ENCODE results near the gene GALNT18.

GALNT18 gene

DNA sequence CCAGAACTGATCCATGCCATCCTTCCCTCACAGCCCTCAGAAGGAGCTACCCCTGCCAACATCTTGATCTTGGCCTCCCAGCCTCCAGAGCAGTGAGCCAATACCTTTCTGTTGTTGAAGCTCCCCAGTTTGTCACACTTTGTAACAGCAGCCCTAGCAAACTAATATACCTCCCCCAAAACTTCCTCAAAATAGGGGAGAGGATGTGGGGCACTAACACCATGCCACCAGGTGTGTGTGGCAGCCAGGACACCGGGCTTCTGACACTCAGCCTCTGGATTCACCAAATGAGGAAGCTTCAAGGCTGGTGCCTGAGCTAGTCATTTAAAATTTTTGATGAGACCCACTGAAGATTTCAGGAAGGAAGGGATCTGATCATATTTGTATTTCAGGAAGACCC, 353.7 kb downstream of the GALNT18 start:
- no peak for DNase-seq (ENCODE audit: low spot score)

DNA sequence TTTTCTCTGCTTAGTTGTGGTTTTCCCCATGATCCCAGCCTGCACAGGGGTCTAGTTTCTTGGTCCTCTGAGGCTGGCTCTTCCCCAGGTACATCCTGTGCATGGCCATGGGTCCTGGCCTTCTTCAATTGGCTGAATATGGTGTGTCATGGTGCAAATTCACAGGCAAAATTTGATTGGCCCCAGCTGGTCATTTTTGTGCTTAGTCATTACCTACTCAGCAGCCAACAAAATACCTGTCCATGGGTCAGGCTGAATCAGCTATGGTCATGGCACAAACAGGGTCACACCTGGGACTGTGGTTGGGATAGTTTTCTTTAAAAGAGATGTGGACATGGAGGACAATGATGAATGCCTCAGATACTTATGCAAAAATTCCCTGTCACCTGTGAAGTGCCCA, 354.5 kb downstream of the GALNT18 start:
- DNase-seq (ENCODE audit: low spot score): peak; percentile 83

DNA sequence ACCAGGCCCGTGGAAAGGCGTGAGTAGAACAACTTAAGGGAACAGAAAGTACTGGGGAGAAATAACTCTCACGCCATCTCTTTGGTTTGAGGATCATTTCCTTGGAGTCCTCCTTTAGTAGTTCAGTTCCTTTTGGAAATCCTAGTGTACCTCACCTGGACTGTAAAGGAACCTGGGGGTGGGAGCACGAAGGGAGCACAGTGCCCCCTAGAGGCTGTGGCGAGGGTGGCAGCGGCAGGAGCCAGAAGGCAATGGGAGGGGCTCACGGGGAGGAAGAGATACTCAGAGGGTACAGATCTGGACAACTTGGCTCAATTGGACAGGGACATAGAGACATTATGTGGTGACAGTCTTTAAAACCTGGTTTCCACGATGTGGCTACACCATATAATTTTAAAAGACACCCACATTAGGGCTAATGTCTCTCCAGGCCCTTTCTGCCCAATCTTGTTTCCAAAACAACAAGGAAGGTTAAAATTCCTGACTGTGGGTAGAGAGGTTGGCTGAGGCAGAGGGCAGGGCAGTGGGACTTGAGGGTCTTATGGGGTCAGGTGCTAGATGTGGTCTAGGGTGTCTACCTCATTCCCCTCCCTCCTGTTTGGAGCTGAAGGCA, 355.7 kb downstream of the GALNT18 start:
- peak; percentile 57 for DNase-seq (ENCODE audit: low spot score)

DNA sequence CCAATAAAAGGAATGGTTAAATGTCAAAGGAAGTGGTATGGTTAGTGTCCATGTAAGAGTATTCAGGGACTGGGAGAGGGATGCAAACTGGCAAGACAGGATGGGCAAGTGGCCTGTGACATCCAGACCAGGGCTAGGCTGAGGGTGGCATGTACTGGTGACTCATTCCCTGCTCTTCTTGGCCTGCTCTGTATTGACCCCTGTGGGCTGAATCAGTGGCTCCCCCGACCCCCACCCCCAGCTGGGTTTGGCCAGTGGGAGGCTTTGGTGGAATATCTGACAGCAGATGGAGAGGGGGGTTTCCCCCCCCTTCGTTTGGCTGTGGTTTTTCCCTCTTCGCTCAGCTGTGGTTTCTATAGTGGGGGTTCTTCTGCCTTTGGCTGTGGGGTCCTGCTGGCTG, 356.5 kb downstream of the GALNT18 start:
- peak; percentile 49 for DNase-seq (ENCODE audit: low spot score)

DNA sequence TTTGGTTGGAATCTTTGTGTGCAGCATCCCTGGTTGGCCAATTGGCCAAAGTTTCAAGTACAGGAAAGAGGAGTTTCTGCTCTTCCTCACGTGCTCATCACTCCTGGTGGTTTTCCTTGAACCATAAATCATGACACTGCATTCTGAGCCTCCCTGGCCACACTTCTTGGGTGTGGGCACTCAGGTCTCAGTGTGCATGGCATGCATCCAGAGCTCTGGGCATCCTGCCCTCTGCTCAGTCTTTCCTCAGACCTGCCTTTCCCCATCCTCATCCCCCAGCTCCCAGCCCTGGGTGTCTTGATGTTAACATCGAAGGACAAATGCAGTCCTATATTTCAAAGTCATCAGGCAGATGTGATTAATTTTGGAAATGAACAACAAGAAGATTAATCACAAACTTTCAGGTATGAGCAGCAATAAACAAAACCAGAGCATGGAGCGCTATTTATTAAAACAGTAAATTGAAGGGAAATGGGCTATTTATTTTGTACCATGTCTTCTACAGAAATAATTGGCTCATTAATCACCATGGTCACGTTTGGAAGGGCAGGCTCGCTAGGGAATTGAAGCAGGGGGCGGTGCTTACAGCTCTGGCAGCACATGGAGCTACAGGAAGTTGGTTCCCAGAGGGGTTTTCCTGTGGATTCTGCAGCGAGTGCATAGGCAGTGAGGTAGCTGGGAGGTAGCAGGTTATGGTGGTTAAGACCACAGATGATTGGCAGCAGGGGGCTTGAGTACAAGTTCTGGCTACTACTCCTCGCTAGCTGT, 358.4 kb downstream of the GALNT18 start:
- DNase-seq (ENCODE audit: low spot score): peak; percentile 85

DNA sequence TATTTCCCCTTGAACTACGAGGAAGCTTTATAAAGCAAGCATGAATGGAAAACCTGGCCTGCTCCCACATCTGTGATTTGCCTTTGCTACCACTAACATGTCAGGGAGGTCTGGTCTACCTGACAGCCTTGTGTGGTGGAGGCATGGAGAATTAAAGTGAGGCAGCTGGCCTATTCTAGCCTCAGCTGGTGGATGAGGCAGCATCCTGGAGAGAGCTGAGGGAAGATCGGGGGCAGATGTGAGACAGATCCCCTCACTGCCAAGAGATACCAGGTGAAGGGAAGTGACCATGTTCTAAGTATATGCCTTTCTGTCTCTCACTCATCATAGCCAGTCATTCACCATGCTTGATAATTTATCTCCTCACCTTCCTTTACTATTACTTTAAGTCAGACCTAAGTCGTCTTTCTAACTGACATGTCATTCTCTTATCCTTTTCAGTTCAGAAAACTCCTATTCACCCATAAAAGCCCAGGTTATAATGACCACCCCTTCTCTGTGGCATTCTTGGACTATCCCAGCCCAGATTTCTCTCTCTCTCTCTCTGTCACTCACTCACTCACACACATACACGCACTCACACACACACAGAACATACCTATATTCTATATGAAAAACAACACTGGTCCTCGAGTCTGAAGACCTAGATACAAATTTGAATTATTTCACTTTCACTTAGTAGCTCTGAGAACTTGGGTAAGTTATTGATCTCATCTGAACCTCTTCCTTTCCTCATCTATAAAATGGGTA, 359.5 kb downstream of the GALNT18 start:
- no peak for DNase-seq (ENCODE audit: low spot score)

DNA sequence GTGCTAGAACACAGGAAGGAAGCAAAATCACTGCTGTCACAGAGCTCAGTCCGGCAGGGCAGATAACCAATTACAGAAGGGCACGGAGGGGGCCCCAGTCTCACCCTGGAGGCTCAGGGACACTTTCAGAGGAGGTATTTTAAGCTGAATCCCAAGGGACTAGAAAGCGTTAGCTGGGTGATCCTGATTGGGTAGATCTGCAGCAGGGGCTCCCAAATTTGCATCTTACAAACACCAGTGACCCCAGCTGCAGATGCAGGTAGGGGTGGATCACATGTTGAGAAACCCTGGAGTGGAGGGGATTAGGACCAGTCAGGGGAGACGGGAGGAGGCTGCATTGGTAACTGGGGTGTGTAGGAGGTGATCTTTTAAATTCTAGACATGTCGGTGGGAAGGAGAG, 360.2 kb downstream of the GALNT18 start:
- no peak for DNase-seq (ENCODE audit: low spot score)

DNA sequence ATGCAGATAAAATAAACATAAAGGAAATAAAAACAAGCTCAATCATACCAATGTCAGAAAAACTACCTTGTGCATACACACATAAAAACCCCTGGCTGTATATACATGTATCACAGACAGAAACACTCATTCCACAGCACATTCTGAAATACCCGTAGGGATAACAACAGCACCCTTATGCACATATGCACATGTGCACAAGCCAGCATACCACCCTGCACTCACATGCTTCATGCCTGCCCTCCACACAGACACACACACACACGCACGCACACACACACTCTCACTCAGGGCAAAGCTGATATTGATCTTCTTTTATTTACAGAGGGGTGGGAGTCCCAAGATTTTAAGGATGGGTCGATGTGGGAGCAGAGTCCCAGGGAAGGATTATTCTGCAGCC, 360.9 kb downstream of the GALNT18 start:
- no peak for DNase-seq (ENCODE audit: low spot score)

DNA sequence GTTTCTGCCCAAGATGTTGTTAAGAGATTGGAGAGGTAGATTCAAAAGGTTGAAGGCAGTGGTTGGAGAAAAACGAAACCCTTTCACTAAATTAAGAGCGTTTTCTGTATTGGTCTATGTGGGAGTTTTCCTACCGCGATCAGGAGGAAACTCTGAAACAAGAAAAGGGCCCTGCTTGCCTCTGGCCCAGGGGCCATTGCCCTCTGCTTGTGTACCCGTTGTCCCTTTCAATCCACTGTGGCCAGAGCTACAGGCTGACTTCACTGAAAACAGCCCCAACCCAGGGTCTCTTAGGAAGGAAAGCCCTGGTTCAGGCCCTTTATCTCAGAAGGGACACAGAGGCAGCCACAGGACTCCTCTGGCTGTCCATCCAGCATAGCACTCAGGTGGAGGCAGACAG, 367.8 kb downstream of the GALNT18 start:
- DNase-seq (ENCODE audit: low spot score): no peak

DNA sequence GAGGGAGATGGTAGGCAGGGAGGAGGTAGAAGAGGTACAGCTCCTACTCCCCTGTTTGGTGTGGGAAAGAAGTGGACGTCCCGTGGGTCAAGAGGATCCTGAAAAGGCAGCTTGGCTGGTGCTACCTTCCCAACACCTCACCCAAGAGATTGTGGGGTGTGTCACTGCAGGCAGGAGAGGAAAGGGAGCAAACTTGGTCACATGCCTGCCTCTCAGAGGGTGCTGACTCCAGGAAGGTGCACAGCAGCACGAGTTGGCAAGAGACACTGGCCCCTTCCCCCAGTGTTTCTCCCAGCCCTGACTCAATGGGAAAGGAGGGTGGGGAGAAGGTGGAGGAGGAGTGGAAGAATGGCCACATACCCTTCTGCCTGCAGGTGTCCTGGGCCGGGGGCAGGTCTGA, 368.3 kb downstream of the GALNT18 start:
- DNase-seq (ENCODE audit: low spot score): peak; percentile 28

DNA sequence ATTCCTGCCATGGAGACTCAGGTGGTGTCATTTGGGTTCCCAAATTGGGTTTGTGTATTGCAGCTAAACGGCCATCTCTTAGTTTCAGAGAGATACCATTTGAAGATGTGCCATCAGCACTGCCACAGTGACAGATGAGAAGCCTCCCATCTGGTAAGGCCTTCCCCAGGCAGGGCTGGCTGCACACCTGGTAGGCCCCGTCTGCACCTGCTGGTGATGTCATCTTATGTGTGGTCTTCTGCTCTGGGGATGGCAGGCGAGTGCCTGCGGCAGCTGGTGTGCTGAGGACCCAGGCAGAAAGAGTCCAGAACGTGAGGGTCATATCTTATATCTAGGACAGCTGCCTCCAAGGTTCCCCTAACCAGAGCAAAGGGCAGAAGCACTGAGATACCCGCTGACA, 369.4 kb downstream of the GALNT18 start:
- no peak for DNase-seq (ENCODE audit: low spot score)

DNA sequence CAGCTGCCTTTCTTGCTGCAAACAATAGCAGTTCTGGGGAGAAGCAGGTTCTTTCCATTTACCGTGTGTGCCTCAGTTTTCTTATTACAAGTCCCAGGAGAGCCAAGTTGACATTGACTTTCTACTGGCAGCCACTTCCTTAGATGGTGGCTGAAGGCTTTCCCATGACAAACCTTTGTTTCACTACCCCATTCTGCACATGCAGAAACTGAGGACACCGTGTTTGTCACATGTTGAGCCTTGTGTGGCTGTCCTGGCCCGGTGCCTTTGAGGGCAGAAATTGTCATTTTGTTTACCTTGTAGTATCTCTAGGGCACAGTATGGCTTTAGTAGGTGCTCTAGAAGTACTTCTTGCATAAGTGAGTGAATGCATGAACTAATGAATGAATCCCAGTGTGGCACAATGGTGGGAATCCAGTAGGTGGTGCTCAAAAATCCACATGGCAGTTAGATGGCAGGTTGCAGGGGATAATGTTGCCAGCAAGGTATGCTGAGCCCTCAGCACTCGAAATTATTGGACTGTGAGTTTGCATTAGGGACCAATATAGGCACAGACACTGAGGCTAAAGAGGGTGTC, 370.3 kb downstream of the GALNT18 start:
- no peak for DNase-seq (ENCODE audit: low spot score)

DNA sequence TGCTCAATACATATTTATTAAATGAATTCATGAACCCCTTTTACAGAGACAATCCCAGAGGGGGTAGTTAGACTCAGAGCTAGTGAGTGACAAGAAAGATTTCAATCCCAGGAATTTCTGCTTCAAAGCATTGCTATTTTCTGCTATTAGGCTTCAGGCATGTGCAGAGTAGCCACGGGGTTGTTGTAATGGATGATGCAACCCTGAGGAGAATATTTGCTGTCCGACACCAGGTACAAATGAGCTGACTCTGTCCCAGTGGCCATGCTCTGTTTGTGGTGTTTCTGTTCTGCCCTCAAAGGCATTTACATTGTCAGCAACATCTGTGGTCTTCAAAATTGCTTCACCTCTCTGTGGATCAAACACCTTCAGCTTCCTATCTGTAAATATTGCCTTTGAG, 371.3 kb downstream of the GALNT18 start:
- peak; percentile 33 for DNase-seq (ENCODE audit: low spot score)

DNA sequence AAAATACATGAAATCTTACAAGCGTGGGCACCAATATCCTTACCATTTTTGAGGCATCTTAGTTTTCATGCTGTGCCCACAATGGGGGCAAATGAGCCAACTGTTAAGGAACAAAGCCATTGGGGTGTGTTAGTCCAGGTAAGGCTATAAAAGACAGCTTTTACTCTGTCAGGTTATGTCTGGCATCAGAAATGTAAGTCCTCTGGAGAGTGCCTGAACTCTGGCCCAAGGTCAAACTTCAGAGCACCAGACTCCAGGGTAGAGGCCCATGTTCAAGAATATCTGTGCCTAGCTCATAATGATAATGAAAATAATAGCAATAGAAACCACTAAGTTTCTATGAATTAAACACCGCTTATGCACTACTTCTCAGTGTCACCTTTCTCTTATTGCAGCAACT, 374.2 kb downstream of the GALNT18 start:
- DNase-seq (ENCODE audit: low spot score): no peak

DNA sequence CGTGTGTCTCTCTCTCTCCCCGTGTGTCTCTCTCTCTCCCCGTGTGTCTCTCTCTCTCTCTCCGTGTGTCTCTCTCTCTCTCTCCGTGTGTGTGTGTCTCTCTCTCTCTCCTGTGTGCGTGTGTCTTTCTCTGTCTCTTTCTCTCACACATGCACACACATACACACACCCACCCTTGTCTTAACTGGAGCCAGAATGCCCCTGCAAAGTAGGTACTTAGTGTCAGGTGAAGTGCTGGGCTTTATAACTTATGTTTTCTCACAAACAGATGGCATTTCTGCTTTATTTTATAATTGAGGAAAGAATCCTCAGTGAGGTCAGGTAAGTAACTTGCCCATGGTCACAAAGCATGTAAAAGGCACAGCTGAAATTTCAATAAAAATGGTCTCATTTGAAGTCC, 374.7 kb downstream of the GALNT18 start:
- DNase-seq (ENCODE audit: low spot score): no peak

DNA sequence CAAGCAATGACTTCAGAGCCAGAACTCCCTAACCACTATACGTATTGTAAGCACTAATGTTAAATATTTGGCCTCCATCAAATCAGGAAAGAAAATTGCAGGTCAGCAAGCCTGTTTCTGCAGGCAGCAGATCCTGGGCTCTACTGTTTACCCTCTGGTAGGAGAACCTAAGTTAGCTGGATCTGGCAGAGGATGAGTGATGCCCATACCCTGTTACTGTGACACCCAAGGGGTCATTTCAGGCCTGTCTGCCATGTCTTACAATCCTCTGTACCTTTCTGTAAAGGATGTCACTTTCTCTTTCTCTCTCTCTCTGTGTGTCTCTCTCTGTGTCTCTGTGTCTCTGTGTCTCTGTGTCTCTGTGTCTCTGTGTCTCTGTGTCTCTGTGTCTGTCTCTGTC, 375.6 kb downstream of the GALNT18 start:
- DNase-seq (ENCODE audit: low spot score): no peak

DNA sequence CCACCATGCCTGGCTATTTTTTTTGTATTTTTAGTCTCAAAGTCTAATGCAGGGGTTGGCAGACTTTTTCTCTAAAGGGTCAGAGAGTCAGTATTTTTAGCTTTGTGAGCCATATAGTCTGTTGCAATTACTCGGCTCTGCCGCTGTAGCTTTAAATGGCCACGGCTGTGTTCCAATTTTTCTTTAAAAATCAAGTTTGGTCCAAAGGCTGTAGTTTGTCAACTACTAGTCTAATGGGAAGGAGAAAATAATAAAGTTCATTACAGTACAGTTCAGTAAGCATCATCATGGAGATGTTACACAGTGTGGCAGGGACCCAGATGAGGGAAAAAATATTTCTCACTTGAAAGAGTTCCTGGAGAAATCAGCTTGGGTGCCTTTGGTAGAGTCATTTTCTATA, 376.4 kb downstream of the GALNT18 start:
- DNase-seq (ENCODE audit: low spot score): no peak

DNA sequence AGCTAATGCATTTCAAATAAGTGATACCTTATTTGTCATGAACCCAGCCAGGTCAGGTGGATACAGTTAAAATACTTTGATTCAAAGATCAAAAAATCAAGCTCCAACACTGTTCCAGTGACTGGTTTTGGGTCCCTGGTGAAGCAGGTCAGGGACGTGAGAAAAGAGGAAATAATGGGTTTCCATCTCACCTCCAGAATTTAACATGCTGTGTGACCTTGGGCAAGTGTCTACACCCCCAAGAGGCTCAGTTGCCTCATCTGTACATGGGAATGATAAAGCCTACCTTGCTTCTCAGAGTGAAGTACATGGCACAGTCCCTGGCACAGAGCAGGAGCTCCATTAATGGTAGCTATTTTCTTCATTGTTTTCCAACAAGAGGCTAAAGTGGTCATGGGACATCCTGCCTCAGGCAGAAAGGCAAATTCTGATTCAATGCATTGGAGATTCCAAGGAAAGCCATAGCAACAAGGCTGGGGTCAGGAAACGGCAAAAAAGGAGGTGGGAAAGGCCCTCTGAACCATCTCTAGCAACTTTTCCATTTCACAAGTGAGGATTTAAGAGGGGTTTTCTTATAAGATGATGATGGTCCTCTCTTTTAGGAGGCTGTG, 377.2 kb downstream of the GALNT18 start:
- no peak for DNase-seq (ENCODE audit: low spot score)

DNA sequence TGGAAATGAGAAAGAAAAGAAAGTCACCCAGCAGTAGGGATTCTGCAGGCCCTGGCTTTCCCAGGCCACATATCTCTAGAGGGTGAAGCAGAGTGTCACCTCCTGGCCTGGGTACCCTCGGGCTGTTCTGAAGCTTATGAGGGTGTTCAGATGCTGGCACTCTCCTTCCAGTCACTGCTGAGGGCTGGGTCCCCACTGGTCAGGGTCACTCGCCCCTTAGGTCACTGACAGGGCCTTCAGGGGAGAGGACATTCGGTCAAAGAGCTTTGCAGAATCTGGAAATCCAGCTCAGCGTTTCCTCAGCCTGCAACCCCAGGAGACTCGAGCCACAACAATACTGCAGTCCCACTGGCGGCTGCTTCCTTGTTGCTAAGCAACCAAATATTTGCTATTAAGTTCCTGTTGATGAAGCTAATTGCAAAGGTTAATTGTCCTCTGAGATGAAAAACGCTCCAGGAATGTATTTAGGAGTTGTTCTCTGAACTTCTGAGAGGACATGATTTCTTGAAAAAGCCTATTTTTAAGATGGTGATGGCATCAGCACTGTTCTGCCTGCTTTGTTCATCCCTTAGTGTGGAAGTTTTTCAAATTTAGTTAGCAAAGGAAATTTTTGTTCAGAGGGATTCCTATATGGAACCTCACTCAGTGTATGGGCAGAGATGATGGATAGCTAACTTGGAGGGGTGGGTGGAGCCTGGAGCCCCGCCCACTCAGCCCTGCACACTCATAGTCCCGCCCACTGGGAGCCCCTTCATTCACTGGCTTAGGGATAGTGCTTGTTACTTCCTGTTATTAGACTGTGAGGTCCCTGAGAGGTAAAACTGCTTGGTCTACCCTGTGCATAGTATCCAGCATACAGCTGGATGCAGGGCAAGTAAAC, 378.0 kb downstream of the GALNT18 start:
- DNase-seq (ENCODE audit: low spot score): peak; percentile 58

DNA sequence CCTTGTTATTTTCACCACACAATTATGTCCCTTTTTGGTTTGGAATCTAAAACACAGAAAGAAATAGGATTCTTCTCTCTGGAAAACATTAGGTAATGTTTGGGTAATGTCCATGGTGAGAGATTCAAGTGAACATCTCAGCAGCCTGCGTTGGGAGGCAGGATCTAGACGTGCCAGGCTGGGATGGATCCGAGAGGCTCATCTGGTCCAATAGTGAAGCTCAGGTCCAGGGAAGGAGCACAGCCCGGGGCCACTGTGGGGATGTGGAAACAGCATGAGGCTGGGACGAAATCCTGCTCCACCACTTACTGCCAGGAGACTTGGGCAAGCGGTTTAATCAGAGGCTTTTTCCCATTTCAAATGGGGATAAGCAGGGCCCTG, 378.6 kb downstream of the GALNT18 start:
- no peak for DNase-seq (ENCODE audit: low spot score)

DNA sequence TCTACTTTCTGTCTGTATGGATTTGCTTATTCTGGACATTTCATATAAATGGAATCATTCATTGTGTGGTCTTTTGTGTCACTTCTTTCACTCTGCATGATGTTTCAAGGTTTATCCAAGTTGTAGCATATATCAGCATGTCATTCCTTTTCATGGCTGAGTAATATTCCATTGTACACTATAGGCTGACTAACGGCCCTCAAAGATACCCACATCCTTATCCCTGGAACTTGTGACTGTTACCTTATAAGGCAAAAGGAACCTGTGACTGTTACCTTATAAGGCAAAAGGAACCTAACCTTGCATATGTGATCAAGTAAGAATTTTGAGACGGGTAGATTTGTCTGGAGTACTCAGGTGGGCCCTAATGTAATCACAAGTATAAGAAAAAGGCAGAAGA, 380.5 kb downstream of the GALNT18 start:
- DNase-seq (ENCODE audit: low spot score): no peak

DNA sequence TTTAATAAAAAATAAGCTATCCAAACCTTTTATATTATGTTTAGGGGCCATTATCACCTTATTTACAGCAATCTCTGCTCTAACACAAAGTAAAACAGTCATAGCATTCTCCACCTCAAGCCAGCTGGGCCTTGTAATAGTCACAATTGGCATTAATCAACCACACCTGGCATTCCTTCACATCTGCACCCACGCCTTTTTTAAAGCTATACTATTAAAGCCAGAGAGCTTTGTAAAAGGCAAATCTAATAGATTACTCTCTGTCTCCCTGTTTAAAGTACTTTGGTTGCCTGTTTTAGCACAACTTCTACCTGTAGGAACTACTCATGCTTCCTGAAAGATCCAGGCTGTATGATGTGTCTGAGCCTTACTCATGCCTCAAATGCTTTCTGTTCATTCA, 381.8 kb downstream of the GALNT18 start:
- peak; percentile 14 for DNase-seq (ENCODE audit: low spot score)

Measured in kidney tubule cell (primary cell).